Measurements from ENCODE around the gene NRG3. TPM values are rescaled to one million over a fixed set of nuclear protein-coding genes. Genes with fewer than 3 reads are reported as not detected.

Gene NRG3
- total RNA-seq, 2 donors from 2014 or later = 0.97 TPM; not detected in 1

DNA sequence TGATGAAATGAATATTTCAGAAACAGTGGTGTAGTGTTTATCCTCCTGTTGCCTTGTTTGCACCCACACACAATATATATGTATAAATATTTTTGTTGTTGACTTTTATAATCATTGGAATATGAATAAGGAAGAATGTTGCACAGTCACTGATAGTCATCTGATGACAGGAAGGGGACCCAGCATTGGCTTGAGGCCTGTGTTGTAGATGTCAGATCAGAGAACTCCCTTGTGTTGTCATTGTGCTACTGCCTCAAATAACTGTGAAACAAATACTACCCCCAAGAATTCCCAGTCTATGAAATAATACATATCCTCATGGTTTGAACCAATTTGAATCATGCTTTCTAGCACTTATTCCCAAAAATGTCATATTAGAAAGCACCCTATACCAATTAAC lies 84.0 kb downstream of the NRG3 start:
- no peak overlapping the region for H3K27ac ChIP-seq
- no peaks in the 10 kb centered on the region for H3K27me3 ChIP-seq (replicated peaks; ENCODE audit: insufficient read depth)
- no peaks in the 10 kb centered on the region for H3K9me3 ChIP-seq
- H3K4me1 ChIP-seq (replicated peaks) = no peaks in the 10 kb centered on the region
- intact Hi-C loops (cut with DNase I) = no loop called here
- H3K4me3 ChIP-seq = no peak overlapping the region
- DNase-seq (ENCODE audit: low spot score) = no peak
- H3K36me3 ChIP-seq = no peaks in the 10 kb centered on the region
- TF ChIP-seq, protein P1, sequence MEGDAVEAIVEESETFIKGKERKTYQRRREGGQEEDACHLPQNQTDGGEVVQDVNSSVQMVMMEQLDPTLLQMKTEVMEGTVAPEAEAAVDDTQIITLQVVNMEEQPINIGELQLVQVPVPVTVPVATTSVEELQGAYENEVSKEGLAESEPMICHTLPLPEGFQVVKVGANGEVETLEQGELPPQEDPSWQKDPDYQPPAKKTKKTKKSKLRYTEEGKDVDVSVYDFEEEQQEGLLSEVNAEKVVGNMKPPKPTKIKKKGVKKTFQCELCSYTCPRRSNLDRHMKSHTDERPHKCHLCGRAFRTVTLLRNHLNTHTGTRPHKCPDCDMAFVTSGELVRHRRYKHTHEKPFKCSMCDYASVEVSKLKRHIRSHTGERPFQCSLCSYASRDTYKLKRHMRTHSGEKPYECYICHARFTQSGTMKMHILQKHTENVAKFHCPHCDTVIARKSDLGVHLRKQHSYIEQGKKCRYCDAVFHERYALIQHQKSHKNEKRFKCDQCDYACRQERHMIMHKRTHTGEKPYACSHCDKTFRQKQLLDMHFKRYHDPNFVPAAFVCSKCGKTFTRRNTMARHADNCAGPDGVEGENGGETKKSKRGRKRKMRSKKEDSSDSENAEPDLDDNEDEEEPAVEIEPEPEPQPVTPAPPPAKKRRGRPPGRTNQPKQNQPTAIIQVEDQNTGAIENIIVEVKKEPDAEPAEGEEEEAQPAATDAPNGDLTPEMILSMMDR (IDR thresholded peaks at IDR 0.05) = no peak
- no peak for TF ChIP-seq POLR2A (IDR thresholded peaks at IDR 0.05)
- TF ChIP-seq POLR2AphosphoS5 (IDR thresholded peaks at IDR 0.05) = no peak

DNA sequence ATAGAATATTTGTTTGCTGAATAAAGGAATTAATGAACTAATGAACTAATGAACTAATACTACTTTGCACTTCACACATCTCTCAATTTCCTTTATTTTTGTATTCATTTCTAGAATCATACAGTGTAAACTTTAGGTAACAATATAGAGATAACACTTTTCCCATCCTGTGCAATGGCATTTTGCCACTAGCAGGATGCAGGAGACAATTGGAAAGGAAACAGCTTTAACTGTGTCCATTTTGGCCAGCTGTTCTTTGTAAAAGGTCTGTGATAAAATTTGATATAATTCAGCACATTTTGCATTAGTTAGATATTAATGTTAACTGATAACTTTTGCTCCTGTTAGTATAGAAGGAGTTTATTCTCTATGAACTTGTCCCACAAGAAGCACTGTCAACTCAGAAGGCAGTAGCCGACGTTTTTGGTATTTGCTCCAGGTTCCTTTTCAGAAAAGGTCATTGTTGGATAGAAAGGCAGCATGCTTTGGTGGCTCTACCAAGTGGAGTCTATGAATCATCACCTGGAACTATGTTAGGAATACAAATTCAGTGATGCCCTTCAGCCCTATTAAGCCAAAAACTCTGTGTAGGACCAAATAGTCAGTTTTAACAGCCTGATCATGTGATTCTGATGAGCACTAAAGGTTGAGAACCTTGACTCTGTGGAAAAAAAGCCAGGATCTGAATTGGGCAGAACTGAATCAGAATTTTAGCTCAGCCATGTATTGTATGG lies 86.6 kb downstream of the NRG3 start:
- Histone ChIP-seq H3K27ac (no peak overlapping the region), H3K4me1 (replicated peaks) (no peaks in the 10 kb centered on the region), H3K36me3 (no peaks in the 10 kb centered on the region), H3K4me3 (no peak overlapping the region), H3K9me3 (no peaks in the 10 kb centered on the region), H3K27me3 (replicated peaks; ENCODE audit: insufficient read depth) (no peaks in the 10 kb centered on the region)
- TF ChIP-seq, protein P1 (IDR thresholded peaks at IDR 0.05) = no peak
- TF ChIP-seq POLR2A (IDR thresholded peaks at IDR 0.05) = no peak
- TF ChIP-seq POLR2AphosphoS5 (IDR thresholded peaks at IDR 0.05) = no peak
- intact Hi-C loops (cut with DNase I) = no loop called here
- DNase-seq (ENCODE audit: low spot score) = no peak
- WGBS = 35% methylated on average over 2 of the region's 2 CpGs

DNA sequence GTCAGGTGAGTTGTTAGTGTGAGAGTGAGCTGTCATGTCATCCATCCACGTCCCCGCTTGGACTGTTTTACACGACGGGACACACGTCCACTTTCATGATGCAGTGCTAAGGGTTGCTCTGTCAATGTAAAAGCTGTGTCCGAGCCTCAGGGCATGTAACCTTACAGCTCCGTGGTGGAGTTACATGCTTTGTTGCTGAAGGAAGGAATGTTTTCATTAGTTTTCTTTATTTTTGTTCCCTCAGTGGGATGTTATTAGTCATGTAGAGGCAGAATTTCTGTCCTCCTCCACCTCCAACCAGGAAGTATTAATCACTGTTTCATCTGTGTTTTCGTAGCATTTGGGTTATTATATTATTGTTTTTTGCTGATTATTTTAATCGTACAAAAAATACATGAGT lies 88.6 kb downstream of the NRG3 start:
- DNase-seq (ENCODE audit: low spot score) = no peak
- H3K36me3 ChIP-seq = no peaks in the 10 kb centered on the region
- H3K27me3 ChIP-seq (replicated peaks; ENCODE audit: insufficient read depth) = no peaks in the 10 kb centered on the region
- H3K4me1 ChIP-seq (replicated peaks) = no peaks in the 10 kb centered on the region
- no peaks in the 10 kb centered on the region for H3K9me3 ChIP-seq
- intact Hi-C loops (cut with DNase I) = no loop called here
- 88% methylated on average over 9 of the region's 9 CpGs for WGBS
- no peak overlapping the region for H3K27ac ChIP-seq
- H3K4me3 ChIP-seq = no peak overlapping the region
- TF ChIP-seq, protein P1 (IDR thresholded peaks at IDR 0.05) = no peak
- TF ChIP-seq POLR2AphosphoS5 (IDR thresholded peaks at IDR 0.05) (no peak), POLR2A (IDR thresholded peaks at IDR 0.05) (no peak)

DNA sequence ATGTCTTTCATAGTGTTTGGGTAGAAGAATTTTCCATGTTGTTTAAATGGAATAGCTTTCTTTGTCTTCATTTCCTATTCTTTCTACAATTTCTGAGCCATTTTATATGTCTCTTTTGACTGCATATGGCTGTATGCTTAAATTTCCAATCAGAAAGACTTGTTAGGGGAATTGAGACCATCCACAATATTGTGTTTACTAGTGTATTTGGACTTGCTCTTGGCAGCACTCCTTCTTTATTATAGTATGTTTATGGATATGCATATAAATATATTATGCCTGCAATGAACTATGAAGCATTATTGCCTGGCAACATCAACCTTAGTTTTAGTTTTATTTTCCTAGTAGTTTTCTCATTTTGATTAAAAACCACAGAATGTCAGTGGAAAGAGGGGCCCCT lies 92.7 kb downstream of the NRG3 start:
- H3K27ac ChIP-seq = no peak overlapping the region
- TF ChIP-seq POLR2AphosphoS5 (IDR thresholded peaks at IDR 0.05) (no peak), POLR2A (IDR thresholded peaks at IDR 0.05) (no peak)
- TF ChIP-seq, protein P1 (IDR thresholded peaks at IDR 0.05) = no peak
- DNase-seq (ENCODE audit: low spot score) = no peak
- no peak overlapping the region for H3K4me3 ChIP-seq
- no peaks in the 10 kb centered on the region for H3K9me3 ChIP-seq
- H3K27me3 ChIP-seq (replicated peaks; ENCODE audit: insufficient read depth) = no peaks in the 10 kb centered on the region
- intact Hi-C loops (cut with DNase I) = no loop called here
- H3K36me3 ChIP-seq = no peaks in the 10 kb centered on the region
- no peaks in the 10 kb centered on the region for H3K4me1 ChIP-seq (replicated peaks)

DNA sequence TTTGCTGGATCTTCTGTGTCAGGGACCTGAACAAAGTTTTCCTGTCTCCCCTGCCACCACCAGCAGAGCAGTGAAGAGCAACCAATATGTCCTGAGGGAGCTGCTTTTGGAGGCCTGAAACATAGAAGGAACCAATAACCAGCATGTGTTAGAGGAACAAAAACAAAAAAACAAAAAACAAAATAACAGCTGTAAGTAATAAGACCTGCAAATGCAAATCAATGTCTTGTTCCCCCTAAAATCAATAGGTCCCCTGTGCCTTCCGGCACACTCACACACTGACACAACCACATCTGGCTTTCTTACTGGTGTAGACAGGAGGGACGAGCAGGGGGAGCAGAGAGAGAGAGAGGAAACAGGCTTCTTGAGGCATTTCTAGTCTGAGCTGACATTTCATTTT lies 94.1 kb downstream of the NRG3 start:
- Histone ChIP-seq H3K9me3 (no peaks in the 10 kb centered on the region), H3K27ac (no peak overlapping the region), H3K27me3 (replicated peaks; ENCODE audit: insufficient read depth) (no peaks in the 10 kb centered on the region), H3K36me3 (no peaks in the 10 kb centered on the region), H3K4me1 (replicated peaks) (no peaks in the 10 kb centered on the region), H3K4me3 (no peak overlapping the region)
- intact Hi-C loops (cut with DNase I) = no loop called here
- 59% methylated on average over 2 of the region's 2 CpGs for WGBS
- DNase-seq (ENCODE audit: low spot score) = no peak
- TF ChIP-seq, protein P1 (IDR thresholded peaks at IDR 0.05) = no peak
- no peak for TF ChIP-seq POLR2A (IDR thresholded peaks at IDR 0.05)
- no peak for TF ChIP-seq POLR2AphosphoS5 (IDR thresholded peaks at IDR 0.05)

Measured in prostate gland (tissue), 2 donors.